ENCODE measurements around the gene CCL18. TPM values are rescaled to one million over a fixed set of nuclear protein-coding genes. Genes with fewer than 3 reads are reported as not detected.
"Not testable (repeated sequence)": the region's sequence is repeated elsewhere in the genome, so short reads cannot be mapped to it uniquely, and the experiment has no call there.

Gene CCL18
- total RNA-seq, 1 experiment from 2014 or later, result not detected

- no peak for DNase-seq
- Histone ChIP-seq H3K36me3 (ENCODE audit: insufficient read depth, low read length) (no peaks in the 10 kb centered on the region), H3K9me3 (ENCODE audit: low read length) (no peaks in the 10 kb centered on the region), H2AFZ (ENCODE audit: low read length) (no peak overlapping the region), H3K27me3 (ENCODE audit: low read length) (no peaks in the 10 kb centered on the region), H4K20me1 (ENCODE audit: insufficient read depth, low read depth, low read length) (no peaks in the 10 kb centered on the region), H3K4me2 (ENCODE audit: low read depth, low read length, poor library complexity, severe bottlenecking) (no peak overlapping the region), H3K9me2 (replicated peaks; ENCODE audit: insufficient read depth, low read length) (no peaks in the 10 kb centered on the region), H3K4me3 (ENCODE audit: low read length) (no peak overlapping the region), H3K79me2 (ENCODE audit: low read length) (no peaks in the 10 kb centered on the region), H3K4me1 (ENCODE audit: low read length) (peaks cover 34% of the 10 kb centered on the region), H3K27ac (ENCODE audit: low read length) (no peak overlapping the region), H3K9ac (ENCODE audit: low read length) (no peak overlapping the region)
These were observed 10.3 kb downstream of the CCL18 start for GRCh38 chr17:36074365-36074764.

- peaks cover 37% of the 10 kb centered on the region for H3K4me1 ChIP-seq (ENCODE audit: low read length)
- H3K79me2 ChIP-seq (ENCODE audit: low read length); DNase-seq; H2AFZ ChIP-seq (ENCODE audit: low read length); H3K4me3 ChIP-seq (ENCODE audit: low read length); H3K27me3 ChIP-seq (ENCODE audit: low read length); H3K36me3 ChIP-seq (ENCODE audit: insufficient read depth, low read length); H3K9ac ChIP-seq (ENCODE audit: low read length); H3K4me2 ChIP-seq (ENCODE audit: low read depth, low read length, poor library complexity, severe bottlenecking); H4K20me1 ChIP-seq (ENCODE audit: insufficient read depth, low read depth, low read length); H3K27ac ChIP-seq (ENCODE audit: low read length); H3K9me2 ChIP-seq (replicated peaks; ENCODE audit: insufficient read depth, low read length); H3K9me3 ChIP-seq (ENCODE audit: low read length): not testable (repeated sequence)
These were observed 17.8 kb downstream of the CCL18 start for GRCh38 chr17:36081681-36082471.

GRCh38 chr17:36082482-36083120 lies 18.5 kb downstream of the CCL18 start:
- not testable (repeated sequence) for H3K9ac ChIP-seq (ENCODE audit: low read length); H3K27ac ChIP-seq (ENCODE audit: low read length); H4K20me1 ChIP-seq (ENCODE audit: insufficient read depth, low read depth, low read length); H3K4me2 ChIP-seq (ENCODE audit: low read depth, low read length, poor library complexity, severe bottlenecking); H3K4me3 ChIP-seq (ENCODE audit: low read length); H3K27me3 ChIP-seq (ENCODE audit: low read length); H3K36me3 ChIP-seq (ENCODE audit: insufficient read depth, low read length); H3K79me2 ChIP-seq (ENCODE audit: low read length); H3K9me3 ChIP-seq (ENCODE audit: low read length); H3K9me2 ChIP-seq (replicated peaks; ENCODE audit: insufficient read depth, low read length); H2AFZ ChIP-seq (ENCODE audit: low read length)
- peaks cover 29% of the 10 kb centered on the region for H3K4me1 ChIP-seq (ENCODE audit: low read length)
- DNase-seq, result peak; percentile 70

- not testable (repeated sequence) for H3K9ac ChIP-seq (ENCODE audit: low read length); DNase-seq; H3K79me2 ChIP-seq (ENCODE audit: low read length); H3K4me3 ChIP-seq (ENCODE audit: low read length); H3K9me2 ChIP-seq (replicated peaks; ENCODE audit: insufficient read depth, low read length); H3K27ac ChIP-seq (ENCODE audit: low read length); H3K9me3 ChIP-seq (ENCODE audit: low read length); H3K4me2 ChIP-seq (ENCODE audit: low read depth, low read length, poor library complexity, severe bottlenecking); H3K27me3 ChIP-seq (ENCODE audit: low read length); H3K36me3 ChIP-seq (ENCODE audit: insufficient read depth, low read length); H2AFZ ChIP-seq (ENCODE audit: low read length); H4K20me1 ChIP-seq (ENCODE audit: insufficient read depth, low read depth, low read length)
- H3K4me1 ChIP-seq (ENCODE audit: low read length), result peaks cover 22% of the 10 kb centered on the region
These were observed 19.6 kb downstream of the CCL18 start for GRCh38 chr17:36083691-36084090.

- H2AFZ ChIP-seq (ENCODE audit: low read length), result no peak overlapping the region
- H3K4me3 ChIP-seq (ENCODE audit: low read length), result no peak overlapping the region
- H3K9me2 ChIP-seq (replicated peaks; ENCODE audit: insufficient read depth, low read length), result no peaks in the 10 kb centered on the region
- H3K9ac ChIP-seq (ENCODE audit: low read length), result no peak overlapping the region
- DNase-seq, result no peak
- H3K36me3 ChIP-seq (ENCODE audit: insufficient read depth, low read length), result no peaks in the 10 kb centered on the region
- peaks cover 30% of the 10 kb centered on the region for H3K4me1 ChIP-seq (ENCODE audit: low read length)
- H3K9me3 ChIP-seq (ENCODE audit: low read length), result no peaks in the 10 kb centered on the region
- H3K27me3 ChIP-seq (ENCODE audit: low read length), result no peaks in the 10 kb centered on the region
- H3K4me2 ChIP-seq (ENCODE audit: low read depth, low read length, poor library complexity, severe bottlenecking), result no peak overlapping the region
- H4K20me1 ChIP-seq (ENCODE audit: insufficient read depth, low read depth, low read length), result no peaks in the 10 kb centered on the region
- no peaks in the 10 kb centered on the region for H3K79me2 ChIP-seq (ENCODE audit: low read length)
- no peak overlapping the region for H3K27ac ChIP-seq (ENCODE audit: low read length)
These were observed 21.7 kb downstream of the CCL18 start for GRCh38 chr17:36085765-36086164.

GRCh38 chr17:36086791-36087190 lies 22.7 kb downstream of the CCL18 start:
- H3K9me3 ChIP-seq (ENCODE audit: low read length), result no peaks in the 10 kb centered on the region
- H3K4me2 ChIP-seq (ENCODE audit: low read depth, low read length, poor library complexity, severe bottlenecking), result no peak overlapping the region
- no peaks in the 10 kb centered on the region for H3K9me2 ChIP-seq (replicated peaks; ENCODE audit: insufficient read depth, low read length)
- no peak overlapping the region for H3K27ac ChIP-seq (ENCODE audit: low read length)
- H3K27me3 ChIP-seq (ENCODE audit: low read length), result no peaks in the 10 kb centered on the region
- no peak overlapping the region for H3K4me3 ChIP-seq (ENCODE audit: low read length)
- no peak overlapping the region for H2AFZ ChIP-seq (ENCODE audit: low read length)
- no peak for DNase-seq
- no peaks in the 10 kb centered on the region for H4K20me1 ChIP-seq (ENCODE audit: insufficient read depth, low read depth, low read length)
- H3K9ac ChIP-seq (ENCODE audit: low read length), result no peak overlapping the region
- no peaks in the 10 kb centered on the region for H3K36me3 ChIP-seq (ENCODE audit: insufficient read depth, low read length)
- peaks cover 40% of the 10 kb centered on the region for H3K4me1 ChIP-seq (ENCODE audit: low read length)
- no peaks in the 10 kb centered on the region for H3K79me2 ChIP-seq (ENCODE audit: low read length)

GRCh38 chr17:36087471-36087870 lies 23.4 kb downstream of the CCL18 start:
- not testable (repeated sequence) for H3K4me3 ChIP-seq (ENCODE audit: low read length); H3K36me3 ChIP-seq (ENCODE audit: insufficient read depth, low read length); H3K4me2 ChIP-seq (ENCODE audit: low read depth, low read length, poor library complexity, severe bottlenecking); H2AFZ ChIP-seq (ENCODE audit: low read length); H3K27me3 ChIP-seq (ENCODE audit: low read length); H4K20me1 ChIP-seq (ENCODE audit: insufficient read depth, low read depth, low read length); H3K9me3 ChIP-seq (ENCODE audit: low read length); H3K27ac ChIP-seq (ENCODE audit: low read length); H3K79me2 ChIP-seq (ENCODE audit: low read length); H3K9ac ChIP-seq (ENCODE audit: low read length); H3K9me2 ChIP-seq (replicated peaks; ENCODE audit: insufficient read depth, low read length); DNase-seq
- H3K4me1 ChIP-seq (ENCODE audit: low read length), result peaks cover 41% of the 10 kb centered on the region

- H3K27me3 ChIP-seq (ENCODE audit: low read length); H3K4me3 ChIP-seq (ENCODE audit: low read length); DNase-seq; H3K79me2 ChIP-seq (ENCODE audit: low read length); H3K9me2 ChIP-seq (replicated peaks; ENCODE audit: insufficient read depth, low read length); H3K4me2 ChIP-seq (ENCODE audit: low read depth, low read length, poor library complexity, severe bottlenecking); H2AFZ ChIP-seq (ENCODE audit: low read length); H3K36me3 ChIP-seq (ENCODE audit: insufficient read depth, low read length); H3K9me3 ChIP-seq (ENCODE audit: low read length); H3K27ac ChIP-seq (ENCODE audit: low read length); H4K20me1 ChIP-seq (ENCODE audit: insufficient read depth, low read depth, low read length); H3K9ac ChIP-seq (ENCODE audit: low read length): not testable (repeated sequence)
- peaks cover 40% of the 10 kb centered on the region for H3K4me1 ChIP-seq (ENCODE audit: low read length)
These were observed 24.0 kb downstream of the CCL18 start for GRCh38 chr17:36087897-36088572.

Data from Karpas-422 (cell line).